ENCODE results near the gene PTPRZ1.

Gene PTPRZ1

GRCh38 chr7:121901026-121901425 lies 28.1 kb downstream of the PTPRZ1 start:
- DNase-seq: no peak

DNA sequence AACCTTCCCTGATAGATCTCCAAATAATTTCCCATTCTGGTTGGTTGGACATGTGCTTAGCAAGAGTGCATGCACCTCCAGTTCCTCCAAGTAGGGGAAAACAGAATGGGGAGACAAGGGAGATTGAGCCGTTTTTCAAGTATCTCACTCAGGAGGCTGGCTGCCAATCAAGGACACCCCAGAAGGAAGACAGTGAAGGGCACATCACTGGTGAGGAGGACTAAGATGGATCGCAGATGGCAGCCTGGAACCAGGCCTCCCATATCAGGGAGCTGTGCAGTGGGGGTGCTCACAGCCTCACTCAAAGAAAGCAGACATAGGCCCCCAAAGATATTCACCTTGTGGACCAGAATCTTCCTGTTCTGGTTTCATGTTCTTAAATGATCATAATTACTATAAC lies 31.2 kb downstream of the PTPRZ1 start:
- DNase-seq: no peak

DNA sequence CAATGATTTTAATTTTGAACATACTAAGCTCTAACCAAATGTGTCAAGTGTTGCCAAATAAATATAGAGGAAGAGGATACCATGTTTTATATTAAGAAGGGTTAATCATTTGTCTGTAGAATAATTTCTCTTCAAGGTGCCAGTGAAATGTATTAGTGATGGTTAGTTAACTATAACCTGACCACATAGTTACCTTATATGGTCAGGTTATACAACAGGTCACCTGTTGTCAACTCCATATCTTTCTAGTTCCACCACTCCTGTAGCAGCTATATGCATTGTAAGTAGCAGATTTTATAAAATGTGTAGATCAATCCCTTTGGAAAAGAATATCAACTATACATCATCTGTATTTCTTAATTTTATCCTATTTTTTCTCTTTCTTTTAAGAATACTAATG lies 35.1 kb downstream of the PTPRZ1 start:
- no peak for DNase-seq

GRCh38 chr7:121909716-121910345 lies 36.9 kb downstream of the PTPRZ1 start:
- no peak for DNase-seq

DNA sequence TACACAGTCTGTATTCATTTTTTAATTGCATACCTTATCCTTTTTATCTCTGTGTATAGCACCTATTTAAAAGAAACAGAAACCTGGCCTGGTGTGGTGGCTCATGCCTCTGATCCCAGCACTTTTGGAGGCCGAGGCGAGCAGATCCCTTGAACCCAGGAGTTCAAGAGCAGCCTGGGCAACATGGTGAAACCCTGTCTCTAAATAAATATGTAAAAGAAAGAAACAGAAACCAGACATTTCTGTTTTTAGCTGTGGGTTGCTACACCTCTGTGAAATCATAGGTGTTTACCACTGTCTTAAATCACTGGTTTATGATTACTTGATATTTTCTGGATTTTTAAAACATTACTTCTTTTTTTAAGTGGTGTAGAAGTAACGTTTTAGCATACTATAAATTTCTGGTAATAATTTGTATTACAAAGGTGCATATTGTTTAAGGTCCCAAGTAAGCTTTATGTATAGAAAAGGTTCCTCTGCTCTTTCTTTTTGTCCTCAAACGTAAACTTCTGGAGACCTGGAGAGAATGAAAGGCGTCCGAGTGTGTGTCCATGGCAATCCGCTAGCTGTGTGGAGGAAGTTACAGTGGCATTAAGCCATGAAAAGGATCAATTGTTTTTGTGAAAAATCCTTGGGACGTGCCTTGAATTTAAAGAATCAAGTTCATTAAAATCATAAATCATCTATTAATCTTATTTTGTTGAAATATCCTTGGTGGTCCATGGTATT lies 41.1 kb downstream of the PTPRZ1 start:
- no peak for DNase-seq

GRCh38 chr7:121914676-121915279 lies 41.8 kb downstream of the PTPRZ1 start:
- no peak for DNase-seq

- no peak for DNase-seq
These were observed 43.2 kb downstream of the PTPRZ1 start for GRCh38 chr7:121916211-121916610.

DNA sequence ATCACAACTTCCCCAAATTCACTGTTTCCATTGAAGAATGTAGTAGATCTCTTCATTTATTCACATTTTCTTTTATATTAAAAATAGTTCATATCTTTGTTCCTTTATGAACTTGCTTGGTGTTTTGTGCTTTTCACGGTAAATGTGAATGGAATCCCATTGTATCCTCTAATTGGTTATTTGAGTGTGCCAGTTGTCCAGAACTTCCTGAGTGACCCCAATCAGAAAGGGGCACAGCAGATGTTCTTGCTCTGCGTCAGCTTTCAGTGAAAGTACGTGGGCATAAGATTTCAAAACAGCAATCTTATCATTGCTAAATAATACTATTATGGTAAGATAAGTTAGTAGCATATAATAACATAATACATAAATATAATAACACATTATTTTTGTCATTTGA lies 47.0 kb downstream of the PTPRZ1 start:
- no peak for DNase-seq

DNA sequence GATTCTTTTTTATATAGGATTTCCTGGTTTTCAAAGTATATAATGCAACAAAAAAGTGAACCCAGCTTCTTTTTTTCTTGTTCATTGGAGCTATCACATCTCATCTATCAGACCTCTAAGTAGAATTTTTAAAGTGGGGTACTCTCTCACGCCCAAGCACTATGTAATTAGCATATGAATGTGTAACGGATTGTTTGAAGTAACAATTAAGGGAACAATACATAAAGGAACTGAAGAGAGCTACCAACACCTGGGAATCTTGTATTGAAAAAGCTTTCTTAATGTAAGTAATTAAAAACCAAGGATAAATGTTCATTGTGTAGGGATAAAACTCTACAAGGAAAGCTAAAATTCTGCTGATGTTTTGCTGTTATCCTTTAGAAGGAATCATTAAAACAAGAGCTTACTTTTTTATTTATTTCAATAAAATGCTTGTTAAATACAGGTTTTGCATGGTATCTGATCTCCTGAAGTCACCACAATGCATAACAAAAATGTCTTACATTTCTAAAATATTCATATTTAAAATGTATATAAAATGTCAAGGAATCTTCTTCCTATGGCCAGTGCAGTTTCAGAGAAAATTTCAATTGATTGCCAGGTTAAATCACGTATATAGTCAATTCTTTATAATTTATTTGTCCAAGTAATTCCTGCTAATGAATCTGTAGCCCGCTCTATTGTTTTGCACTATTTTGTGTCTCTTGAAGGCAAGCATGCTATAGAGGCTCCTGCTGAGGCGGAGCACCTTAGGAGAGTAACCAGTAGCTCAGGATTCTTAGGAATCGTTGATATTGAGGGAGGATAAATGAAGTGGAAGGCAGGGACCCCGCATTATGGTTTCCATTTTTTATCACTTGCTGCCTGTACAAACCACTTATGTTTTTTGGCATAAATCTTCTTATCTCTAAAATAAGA lies 51.6 kb downstream of the PTPRZ1 start:
- DNase-seq: no peak

GRCh38 chr7:121931149-121931902 lies 58.4 kb downstream of the PTPRZ1 start:
- DNase-seq: no peak

DNA sequence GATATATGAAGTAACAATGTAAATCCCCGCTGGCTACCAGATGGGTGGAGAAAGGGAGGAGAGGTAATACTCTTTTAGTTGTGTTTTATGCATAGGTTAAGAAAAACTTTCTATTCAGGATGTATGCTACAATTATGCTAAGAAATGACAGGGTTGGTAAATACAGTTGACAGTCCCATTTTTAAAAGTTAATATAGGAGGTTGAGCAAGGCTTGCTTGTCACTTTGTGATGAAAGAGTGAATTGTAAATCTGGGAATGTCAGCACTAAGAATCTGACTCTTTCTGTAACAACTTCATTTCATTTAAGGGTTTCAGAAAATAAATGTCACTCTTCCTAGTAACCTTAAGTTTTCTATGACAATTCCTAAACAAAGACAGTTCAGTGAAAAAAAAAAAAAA lies 59.8 kb downstream of the PTPRZ1 start:
- DNase-seq: no peak

- DNase-seq: peak; percentile 24
These were observed 64.1 kb downstream of the PTPRZ1 start for GRCh38 chr7:121936951-121937623.

- DNase-seq: no peak
These were observed 65.6 kb downstream of the PTPRZ1 start for GRCh38 chr7:121938429-121938996.

DNA sequence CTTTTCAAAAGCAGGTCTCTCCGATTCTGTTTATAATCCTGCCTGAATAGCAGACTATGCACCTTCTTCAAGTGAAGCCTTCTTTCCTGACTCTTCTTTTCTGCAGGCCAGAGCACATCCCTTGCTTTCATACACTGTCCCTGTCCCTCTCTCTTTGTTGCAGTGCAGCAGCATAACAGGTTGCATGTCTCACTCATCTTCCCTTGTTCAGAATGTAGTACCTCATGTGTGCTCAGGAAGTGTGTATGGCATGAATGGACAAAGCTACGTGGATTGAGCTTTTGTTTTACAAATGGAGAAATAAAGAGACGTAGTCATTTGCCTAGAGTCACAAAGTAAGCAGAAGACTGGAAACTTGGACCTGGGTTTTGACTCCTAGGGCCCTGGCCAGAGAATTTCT lies 68.0 kb downstream of the PTPRZ1 start:
- no peak for DNase-seq

GRCh38 chr7:121941830-121942229 lies 68.9 kb downstream of the PTPRZ1 start:
- no peak for DNase-seq

DNA sequence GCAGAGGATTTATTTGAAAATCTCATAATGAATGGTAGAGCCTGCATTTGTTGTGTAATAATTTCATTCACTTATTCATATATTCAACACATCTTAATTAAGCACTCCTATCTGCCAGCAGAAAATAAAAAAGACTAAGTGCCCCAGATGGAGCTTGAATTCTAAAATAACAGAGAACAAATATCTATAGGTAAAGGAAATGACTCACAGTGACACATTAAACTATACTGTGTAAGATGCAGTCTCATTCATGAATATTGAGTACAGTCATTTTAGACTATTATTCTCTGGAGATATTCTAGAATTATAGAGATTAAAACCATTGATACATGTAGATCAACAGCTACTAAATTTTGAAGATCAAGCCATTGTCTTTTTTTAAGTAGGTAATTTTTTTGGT lies 72.1 kb downstream of the PTPRZ1 start:
- no peak for DNase-seq

- DNase-seq: no peak
These were observed 72.7 kb downstream of the PTPRZ1 start for GRCh38 chr7:121945480-121946236.

DNA sequence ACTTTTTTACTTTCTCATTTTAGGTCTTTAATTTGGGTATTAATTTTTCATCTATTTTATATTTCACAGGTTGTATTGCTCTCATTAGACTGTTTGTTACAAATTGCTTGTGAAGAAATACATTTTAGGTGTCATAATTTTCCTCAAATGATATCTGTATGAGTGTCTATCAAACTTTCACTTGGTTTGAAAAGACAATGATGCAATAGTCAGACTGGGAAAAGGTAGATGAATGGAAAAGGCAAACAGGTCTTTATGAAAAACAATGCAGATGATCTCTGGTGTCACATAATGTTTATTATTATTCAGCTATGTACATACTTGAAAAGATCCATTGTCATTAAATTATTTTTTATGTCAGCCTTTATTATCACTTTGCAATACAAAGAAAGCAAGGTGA lies 80.2 kb downstream of the PTPRZ1 start:
- DNase-seq: no peak

GRCh38 chr7:121953601-121954000 lies 80.6 kb downstream of the PTPRZ1 start:
- DNase-seq: no peak

GRCh38 chr7:121954803-121955202 lies 81.8 kb downstream of the PTPRZ1 start:
- DNase-seq: no peak

DNA sequence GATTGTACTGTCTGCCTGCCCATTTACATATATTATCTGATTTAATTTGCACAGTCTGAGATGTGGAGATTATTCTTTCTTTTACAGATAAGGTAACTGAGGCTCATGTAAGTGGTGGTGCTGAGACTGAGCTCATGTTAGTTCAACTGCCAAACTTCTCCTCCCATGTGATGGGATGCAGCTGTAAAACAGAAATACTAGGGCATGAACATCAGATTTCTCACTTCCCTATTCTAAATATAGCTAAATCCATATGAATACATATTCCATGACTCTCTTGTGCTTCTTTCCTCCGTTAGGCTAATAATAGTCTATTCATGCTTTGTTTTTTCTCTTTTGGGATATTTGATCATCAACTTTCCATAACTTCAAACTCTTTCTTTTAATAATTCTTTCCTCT lies 84.7 kb downstream of the PTPRZ1 start:
- DNase-seq: no peak

Data from MV-4-11 (cell line).